ENCODE results near the gene OBP2A. TPM values are rescaled to one million over a fixed set of nuclear protein-coding genes. Genes with fewer than 3 reads are reported as not detected.

Gene OBP2A
- polyA plus RNA-seq, 4 donors: 0.09 TPM; not detected in 3

- Histone ChIP-seq H3K27ac (ENCODE audit: low read depth in 1 of 3, low read length in 2 of 3) (no peak overlapping the region), H3K9me3 (ENCODE audit: control insufficient read depth in 2 of 2, insufficient read depth in 1 of 2, low read depth in 1 of 2, low read length in 1 of 2) (no peaks in the 10 kb centered on the region), H3K27me3 (ENCODE audit: control insufficient read depth in 3 of 3, insufficient read depth in 3 of 3, low read length in 3 of 3) (no peaks in the 10 kb centered on the region), H3K4me1 (ENCODE audit: control insufficient read depth in 3 of 3, insufficient read depth in 2 of 3, low read depth in 1 of 3, low read length in 2 of 3) (no peaks in the 10 kb centered on the region), H3K4me3 (ENCODE audit: low read depth in 1 of 3, low read length in 3 of 3) (no peak overlapping the region), H3K36me3 (ENCODE audit: control insufficient read depth in 3 of 3, insufficient read depth in 2 of 3, low read depth in 1 of 3, low read length in 3 of 3) (no peaks in the 10 kb centered on the region)
- 86 to 90% (median 89%) methylated on average over 7 to 9 of the region's 9 CpGs for WGBS, 3 donors
- DNase-seq (no peak), FAIRE-seq (no peak)
These were observed 42.4 kb downstream of the OBP2A start for GRCh38 chr9:135588371-135588770.

GRCh38 chr9:135588886-135589595 is 43.1 kb downstream of the OBP2A start:
- no peak overlapping the region for H3K27ac ChIP-seq (ENCODE audit: low read depth in 1 of 3, low read length in 2 of 3)
- H3K36me3 ChIP-seq (ENCODE audit: control insufficient read depth in 3 of 3, insufficient read depth in 2 of 3, low read depth in 1 of 3, low read length in 3 of 3): no peaks in the 10 kb centered on the region
- no peak for DNase-seq
- H3K27me3 ChIP-seq (ENCODE audit: control insufficient read depth in 3 of 3, insufficient read depth in 3 of 3, low read length in 3 of 3): no peaks in the 10 kb centered on the region
- no peak for FAIRE-seq
- no peak overlapping the region for H3K4me3 ChIP-seq (ENCODE audit: low read depth in 1 of 3, low read length in 3 of 3)
- H3K9me3 ChIP-seq (ENCODE audit: control insufficient read depth in 2 of 2, insufficient read depth in 1 of 2, low read depth in 1 of 2, low read length in 1 of 2): no peaks in the 10 kb centered on the region
- 76 to 85% (median 80%) methylated on average over 20 of the region's 20 CpGs for WGBS, 3 donors
- H3K4me1 ChIP-seq (ENCODE audit: control insufficient read depth in 3 of 3, insufficient read depth in 2 of 3, low read depth in 1 of 3, low read length in 2 of 3): no peaks in the 10 kb centered on the region

GRCh38 chr9:135589596-135590485 is 43.9 kb downstream of the OBP2A start:
- Histone ChIP-seq H3K27me3 (ENCODE audit: control insufficient read depth in 3 of 3, insufficient read depth in 3 of 3, low read length in 3 of 3) (no peaks in the 10 kb centered on the region), H3K36me3 (ENCODE audit: control insufficient read depth in 3 of 3, insufficient read depth in 2 of 3, low read depth in 1 of 3, low read length in 3 of 3) (no peaks in the 10 kb centered on the region)
- 65 to 74% (median 68%) methylated on average over 15 of the region's 15 CpGs for WGBS, 3 donors

GRCh38 chr9:135590486-135591079 is 44.7 kb downstream of the OBP2A start:
- FAIRE-seq: no peak
- H3K36me3 ChIP-seq (ENCODE audit: control insufficient read depth in 3 of 3, insufficient read depth in 2 of 3, low read depth in 1 of 3, low read length in 3 of 3): no peaks in the 10 kb centered on the region
- no peak for DNase-seq
- no peaks in the 10 kb centered on the region for H3K4me1 ChIP-seq (ENCODE audit: control insufficient read depth in 3 of 3, insufficient read depth in 2 of 3, low read depth in 1 of 3, low read length in 2 of 3)
- H3K27ac ChIP-seq (ENCODE audit: low read depth in 1 of 3, low read length in 2 of 3): no peak overlapping the region
- 75 to 82% (median 76%) methylated on average over 25 of the region's 25 CpGs for WGBS, 3 donors
- no peaks in the 10 kb centered on the region for H3K27me3 ChIP-seq (ENCODE audit: control insufficient read depth in 3 of 3, insufficient read depth in 3 of 3, low read length in 3 of 3)
- no peaks in the 10 kb centered on the region for H3K9me3 ChIP-seq (ENCODE audit: control insufficient read depth in 2 of 2, insufficient read depth in 1 of 2, low read depth in 1 of 2, low read length in 1 of 2)
- H3K4me3 ChIP-seq (ENCODE audit: low read depth in 1 of 3, low read length in 3 of 3): no peak overlapping the region

More at GRCh38 chr9:135589596-135590485, 43.9 kb downstream of the OBP2A start:
- H3K9me3 ChIP-seq (ENCODE audit: control insufficient read depth in 2 of 2, insufficient read depth in 1 of 2, low read depth in 1 of 2, low read length in 1 of 2): no peaks in the 10 kb centered on the region
- no peak for DNase-seq
- H3K4me3 ChIP-seq (ENCODE audit: low read depth in 1 of 3, low read length in 3 of 3): no peak overlapping the region
- FAIRE-seq: no peak
- no peaks in the 10 kb centered on the region for H3K4me1 ChIP-seq (ENCODE audit: control insufficient read depth in 3 of 3, insufficient read depth in 2 of 3, low read depth in 1 of 3, low read length in 2 of 3)
- no peak overlapping the region for H3K27ac ChIP-seq (ENCODE audit: low read depth in 1 of 3, low read length in 2 of 3)

GRCh38 chr9:135591506-135592330 is 45.8 kb downstream of the OBP2A start:
- Histone ChIP-seq H3K27ac (ENCODE audit: low read depth in 1 of 3, low read length in 2 of 3) (no peak overlapping the region), H3K4me3 (ENCODE audit: low read depth in 1 of 3, low read length in 3 of 3) (no peak overlapping the region), H3K9me3 (ENCODE audit: control insufficient read depth in 2 of 2, insufficient read depth in 1 of 2, low read depth in 1 of 2, low read length in 1 of 2) (peaks cover 0 to 4% of the 10 kb centered on the region in 2 donors), H3K4me1 (ENCODE audit: control insufficient read depth in 3 of 3, insufficient read depth in 2 of 3, low read depth in 1 of 3, low read length in 2 of 3) (no peaks in the 10 kb centered on the region), H3K36me3 (ENCODE audit: control insufficient read depth in 3 of 3, insufficient read depth in 2 of 3, low read depth in 1 of 3, low read length in 3 of 3) (no peaks in the 10 kb centered on the region), H3K27me3 (ENCODE audit: control insufficient read depth in 3 of 3, insufficient read depth in 3 of 3, low read length in 3 of 3) (no peaks in the 10 kb centered on the region)
- WGBS, 3 donors: 59 to 75% (median 65%) methylated on average over 22 of the region's 22 CpGs
- no peak for DNase-seq
- no peak for FAIRE-seq

GRCh38 chr9:135592331-135592590 is 46.3 kb downstream of the OBP2A start:
- Histone ChIP-seq H3K4me3 (ENCODE audit: low read depth in 1 of 3, low read length in 3 of 3) (no peak overlapping the region), H3K36me3 (ENCODE audit: control insufficient read depth in 3 of 3, insufficient read depth in 2 of 3, low read depth in 1 of 3, low read length in 3 of 3) (no peaks in the 10 kb centered on the region), H3K27ac (ENCODE audit: low read depth in 1 of 3, low read length in 2 of 3) (no peak overlapping the region), H3K4me1 (ENCODE audit: control insufficient read depth in 3 of 3, insufficient read depth in 2 of 3, low read depth in 1 of 3, low read length in 2 of 3) (no peaks in the 10 kb centered on the region), H3K27me3 (ENCODE audit: control insufficient read depth in 3 of 3, insufficient read depth in 3 of 3, low read length in 3 of 3) (no peaks in the 10 kb centered on the region), H3K9me3 (ENCODE audit: control insufficient read depth in 2 of 2, insufficient read depth in 1 of 2, low read depth in 1 of 2, low read length in 1 of 2) (peaks cover 0 to 4% of the 10 kb centered on the region in 2 donors)
- no peak for FAIRE-seq
- no peak for DNase-seq
- WGBS, 3 donors: 66 to 76% (median 70%) methylated on average over 4 to 5 of the region's 5 CpGs

- Histone ChIP-seq H3K4me1 (ENCODE audit: control insufficient read depth in 3 of 3, insufficient read depth in 2 of 3, low read depth in 1 of 3, low read length in 2 of 3) (no peaks in the 10 kb centered on the region), H3K4me3 (ENCODE audit: low read depth in 1 of 3, low read length in 3 of 3) (no peak overlapping the region), H3K9me3 (ENCODE audit: control insufficient read depth in 2 of 2, insufficient read depth in 1 of 2, low read depth in 1 of 2, low read length in 1 of 2) (peaks cover 0 to 4% of the 10 kb centered on the region in 2 donors), H3K36me3 (ENCODE audit: control insufficient read depth in 3 of 3, insufficient read depth in 2 of 3, low read depth in 1 of 3, low read length in 3 of 3) (no peaks in the 10 kb centered on the region), H3K27ac (ENCODE audit: low read depth in 1 of 3, low read length in 2 of 3) (no peak overlapping the region), H3K27me3 (ENCODE audit: control insufficient read depth in 3 of 3, insufficient read depth in 3 of 3, low read length in 3 of 3) (peaks cover 0 to 3% (median 0%) of the 10 kb centered on the region in 3 donors)
- no peak for FAIRE-seq
- 74 to 82% (median 82%) methylated on average over 11 to 13 of the region's 13 CpGs for WGBS, 3 donors
- DNase-seq: no peak
These were observed 46.7 kb downstream of the OBP2A start for GRCh38 chr9:135592625-135593024.

- H3K4me1 ChIP-seq (ENCODE audit: control insufficient read depth in 3 of 3, insufficient read depth in 2 of 3, low read depth in 1 of 3, low read length in 2 of 3): no peaks in the 10 kb centered on the region
- no peak overlapping the region for H3K27ac ChIP-seq (ENCODE audit: low read depth in 1 of 3, low read length in 2 of 3)
- 5 to 41% (median 22%) methylated on average over 2 of the region's 2 CpGs for WGBS, 3 donors
- peaks cover 0 to 5% (median 0%) of the 10 kb centered on the region in 3 donors for H3K27me3 ChIP-seq (ENCODE audit: control insufficient read depth in 3 of 3, insufficient read depth in 3 of 3, low read length in 3 of 3)
- FAIRE-seq (no peak), DNase-seq (peak in 1 of 2 donors; percentile 25)
- H3K9me3 ChIP-seq (ENCODE audit: control insufficient read depth in 2 of 2, insufficient read depth in 1 of 2, low read depth in 1 of 2, low read length in 1 of 2): peaks cover 0 to 4% of the 10 kb centered on the region in 2 donors
- H3K4me3 ChIP-seq (ENCODE audit: low read depth in 1 of 3, low read length in 3 of 3): no peak overlapping the region
- H3K36me3 ChIP-seq (ENCODE audit: control insufficient read depth in 3 of 3, insufficient read depth in 2 of 3, low read depth in 1 of 3, low read length in 3 of 3): no peaks in the 10 kb centered on the region
These were observed 50.3 kb downstream of the OBP2A start for GRCh38 chr9:135596211-135596610.

All from small intestine (tissue), 7 donors.